Heart right ventricle (tissue), 16 donors: ENCODE measurements around the gene TSPAN17. TPM values are rescaled to one million over a fixed set of nuclear protein-coding genes. Genes with fewer than 3 reads are reported as not detected.

ENCODE experiments used
- ATAC-seq, 8 donors: fragments of 200-7000 bp; cut with Tn5 transposase; one replicate each; pipeline ENCODE4 v1.9.1; 2020; ENCODE audit warnings: mild to moderate bottlenecking in 8 of 8, moderate library complexity in 8 of 8, moderate number of reproducible peaks in 1 of 8
- DNase-seq, 2 donors: peaks; one replicate each; pipeline ENCODE4 v3.0.0-alpha.2; 2020
- H3K27ac ChIP-seq, 10 donors: fragments of 200-600 bp; sonication (generic) in 2 of 10; one replicate each; pipeline versions ENCODE4 v1.5.0 to v1.8.0; 2020 to 2022; ENCODE audit warnings: mild to moderate bottlenecking in 3 of 10
- H3K27me3 ChIP-seq, 7 donors: fragments of 200-600 bp; one replicate each; pipeline ENCODE4 v1.8.0; 2021 to 2022; ENCODE audit warnings: mild to moderate bottlenecking in 2 of 7
- H3K36me3 ChIP-seq, 9 donors: fragments of 200-600 bp; sonication (generic) in 1 of 9; one replicate each; pipeline versions ENCODE4 v1.5.0 to v1.8.0; 2020 to 2022; ENCODE audit warnings: mild to moderate bottlenecking in 2 of 9
- H3K4me1 ChIP-seq, 9 donors: fragments of 200-600 bp; sonication (generic) in 1 of 9; one replicate each; pipeline versions ENCODE4 v1.5.0 to v1.8.0; 2020 to 2022; ENCODE audit warnings: mild to moderate bottlenecking in 4 of 9
- H3K4me3 ChIP-seq, 10 donors: fragments of 200-600 bp; sonication (generic) in 2 of 10; one replicate each; pipeline versions ENCODE4 v1.5.0 to v1.8.0; 2020 to 2022; ENCODE audit warnings: mild to moderate bottlenecking in 7 of 10, moderate library complexity in 2 of 10
- H3K9me3 ChIP-seq, 11 donors: fragments of 200-600 bp in 10 of 11; sonication (generic) in 2 of 11; one replicate each; pipeline versions ENCODE4 v1.5.0 to v1.8.0; 2013 to 2022; ENCODE audit warnings: mild to moderate bottlenecking in 2 of 11, control low read depth in 1 of 11, moderate library complexity in 1 of 11
- CTCF ChIP-seq, 9 donors: fragments of 200-600 bp; sonication (generic) in 2 of 9; IDR thresholded peaks; one replicate each; pipeline versions ENCODE4 v1.5.0 to v1.8.0; 2021 to 2022; ENCODE audit warnings: antibody characterized with exemption in 9 of 9, mild to moderate bottlenecking in 5 of 9, moderate library complexity in 1 of 9
- WGBS, 2 donors: extraction: QIAGEN DNeasy Blood & Tissue Kit; methylation state at CpG; one replicate each; pipeline ENCODE4 v1.1.7; 2013; ENCODE audit warnings: inconsistent platforms in 1 of 2; 5-methylcytosine and 5-hydroxymethylcytosine counted together
- intact Hi-C, 10 donors: fragments of 100-400 bp; cut with DNase I; formaldehyde crosslinking; loops; one replicate each; pipeline versions ENCODE4 v1.11.1 to v1.14.2; 2022
- polyA plus RNA-seq, 2 donors: library from polyadenylated mRNA; stranded (reverse); fragments of 200-250 nt; gene quantifications; one replicate each; pipeline ENCODE4 v1.2.3, GENCODE V29; 2013
- total RNA-seq, 10 donors: library from RNA; stranded (reverse); fragmentation: NEBNext Ultra II Directional in 3 of 10; extraction: Animal tissue kit (Norgen Biotek cat#: 25700) in 3 of 10; gene quantifications; one replicate each; pipeline versions ENCODE4 v1.2.1 to v1.2.4, GENCODE V29; 2021 to 2023
- donor health status: Arrhythmogenic right ventricular cardiomyopathy.
- donor health status: ischemic (EF 13 %, LVEDD 7.1; RV severe dilation, severe dysfunction).
- donor health status: healthy with polysubstance abuse.
- donor health status: DM: no; HTN: yes; CAD: no.
- donor health status: DM: no; HTN: no; CAD: no.
- donor health status: ischemic (EF 25% LVEDD 6.9; RV normal size, moderate dysfunction).
- donor health status: ischemic (EF 25% LVEDD 5.7; RV mildly dilated, moderate dysfunction).
- donor health status: healthy.
- donor health status: DM: yes; HTN: yes; CAD: no.
- donor health status: Ischemic cardiomyopathy.
- donor health status: ischemic (EF 35%, LVEDD 5.7; RV mildly dilated, moderate dysfunction).
- donor health status: nonischemic (EF 11% LVEDD 7.7; RV severe dilation, severe dysfunction).
- donor health status: DM: yes; HTN: yes; CAD: no.
- donor health status: PGD.
- donor health status: ischemic (EF 29% LVEDD 5.4; RV normal size, mild dysfunction).
- donor health status: nonischemic (EF 23%, LVEDD 6.1; RV moderate dilation, normal function).

Gene TSPAN17
- total and polyA plus RNA-seq, 12 donors: 13.2 to 48.3 (median 27.3) TPM

GRCh38 chr5:176626876-176627236 lies 20.4 kb upstream of the TSPAN17 start:
- Histone ChIP-seq H3K27ac (no peak overlapping the region), H3K36me3 (no peaks in the 10 kb centered on the region), H3K9me3 (no peaks in the 10 kb centered on the region), H3K4me3 (no peak overlapping the region), H3K27me3 (peaks cover 10 to 96% (median 91%) of the 10 kb centered on the region in 7 donors), H3K4me1 (peaks cover 7 to 19% (median 13%) of the 10 kb centered on the region in 9 donors)
- ATAC-seq (no peak), DNase-seq (no peak)
- TF ChIP-seq CTCF (IDR thresholded peaks at IDR 0.05): no peak
- 51 to 55% methylated on average over 7 of the region's 7 CpGs for WGBS, 2 donors
- intact Hi-C loops: loop anchor here in 1 of 10 donors (5.0 kb wide), 1 partner anchor 50 kb away; no protein-coding TSS in a partner anchor

GRCh38 chr5:176627582-176627981 lies 19.7 kb upstream of the TSPAN17 start:
- H3K27ac ChIP-seq: no peak overlapping the region
- no peaks in the 10 kb centered on the region for H3K9me3 ChIP-seq
- 71 to 86% methylated on average over 5 of the region's 5 CpGs for WGBS, 2 donors
- no peak for TF ChIP-seq CTCF (IDR thresholded peaks at IDR 0.05)
- H3K27me3 ChIP-seq: peaks cover 10 to 98% (median 94%) of the 10 kb centered on the region in 7 donors
- no peak for ATAC-seq
- H3K4me1 ChIP-seq: peaks cover 7 to 18% (median 13%) of the 10 kb centered on the region in 9 donors
- no peaks in the 10 kb centered on the region for H3K36me3 ChIP-seq
- intact Hi-C loops: loop anchor here in 1 of 10 donors (5.0 kb wide), 1 partner anchor 50 kb away; no protein-coding TSS in a partner anchor
- H3K4me3 ChIP-seq: no peak overlapping the region
- DNase-seq: no peak

- no peak for ATAC-seq
- WGBS, 2 donors: 53 to 56% methylated on average over 13 of the region's 13 CpGs
- Histone ChIP-seq H3K27ac (no peak overlapping the region), H3K27me3 (peaks cover 10 to 100% (median 97%) of the 10 kb centered on the region in 7 donors), H3K4me3 (no peak overlapping the region), H3K9me3 (no peaks in the 10 kb centered on the region), H3K36me3 (no peaks in the 10 kb centered on the region), H3K4me1 (peaks cover 7 to 18% (median 13%) of the 10 kb centered on the region in 9 donors)
- DNase-seq: no peak
- no peak for TF ChIP-seq CTCF (IDR thresholded peaks at IDR 0.05)
- intact Hi-C loops: loop anchor here in 1 of 10 donors (5.0 kb wide), 1 partner anchor 51 kb away; no protein-coding TSS in a partner anchor
These were observed 18.7 kb upstream of the TSPAN17 start for GRCh38 chr5:176628406-176629228.

GRCh38 chr5:176629317-176629852 lies 17.9 kb upstream of the TSPAN17 start:
- peak overlapping the region in 2 of 10 donors; percentile 30 to 47 for H3K4me3 ChIP-seq
- 5 to 8% methylated on average over 34 of the region's 34 CpGs for WGBS, 2 donors
- DNase-seq: no peak
- no peaks in the 10 kb centered on the region for H3K9me3 ChIP-seq
- no peak for TF ChIP-seq CTCF (IDR thresholded peaks at IDR 0.05)
- H3K27ac ChIP-seq: no peak overlapping the region
- intact Hi-C loops: loop anchor here in 1 of 10 donors (5.0 kb wide), 1 partner anchor 52 kb away; no protein-coding TSS in a partner anchor
- ATAC-seq: peak in 1 of 8 donors; percentile 31
- peaks cover 7 to 18% (median 13%) of the 10 kb centered on the region in 9 donors for H3K4me1 ChIP-seq
- H3K36me3 ChIP-seq: no peaks in the 10 kb centered on the region
- peaks cover 10 to 99% (median 97%) of the 10 kb centered on the region in 7 donors for H3K27me3 ChIP-seq
